ENCODE measurements around the gene ZNF695. TPM values are rescaled to one million over a fixed set of nuclear protein-coding genes. Genes with fewer than 3 reads are reported as not detected.

ZNF695 gene
- 9.4 TPM for polyA plus RNA-seq (2013, experiment 1 of 2)
- 10.3 TPM for polyA plus RNA-seq (2013, experiment 2 of 2)

GRCh38 chr1:247007511-247008405 is at the start of gene ZNF695:
ZNF695 (minus strand) TSS chr1:247008057; CDS start chr1:247007908, 149 bp downstream.
- Histone ChIP-seq H2AFZ (ENCODE audit: low read length) (peak within 1 kb of the TSS; percentile 97), H3K4ac (ENCODE audit: low read length) (no peak within 1 kb of the TSS), H3K18ac (ENCODE audit: low read length) (peak within 1 kb of the TSS; percentile 76), H4K91ac (ENCODE audit: low read depth, low read length, poor library complexity) (no peak within 1 kb of the TSS), H3K23ac (ENCODE audit: low read depth, low read length, poor library complexity) (peak within 1 kb of the TSS; percentile 68), H3K79me1 (ENCODE audit: low read depth, low read length) (peaks cover 2% of the 10 kb centered on the region), H2BK12ac (ENCODE audit: low read length) (peak within 1 kb of the TSS; percentile 58), H3K27me3 (ENCODE audit: control insufficient read depth in 3 of 3, insufficient read depth in 3 of 3, low read depth in 1 of 3, low read length in 3 of 3) (no peaks in the 10 kb centered on the region), H3K9ac (ENCODE audit: low read depth, low read length, poor library complexity) (peak within 1 kb of the TSS; percentile 95), H2BK120ac (ENCODE audit: low read depth, low read length) (no peak within 1 kb of the TSS), H3K9me3 (replicated peaks in 1 of 2; ENCODE audit: control insufficient read depth in 2 of 2, insufficient read depth in 1 of 2, low read depth in 1 of 2, low read length in 2 of 2) (peaks cover 4 to 46% of the 10 kb centered on the region in 2 donors), H3K36me3 (replicated peaks in 1 of 2; ENCODE audit: control insufficient read depth in 2 of 2, insufficient read depth in 2 of 2, low read length in 2 of 2) (peaks cover 2 to 26% of the 10 kb centered on the region in 2 donors), H2AK5ac (ENCODE audit: low read depth, low read length) (no peak within 1 kb of the TSS), H4K8ac (ENCODE audit: low read depth, low read length) (no peak within 1 kb of the TSS), H3K27ac (replicated peaks; ENCODE audit: low read length) (peak within 1 kb of the TSS; percentile 58), H3K4me3 (ENCODE audit: low read length in 2 of 2) (peak within 1 kb of the TSS; percentile 91 to 99), H3K4me1 (ENCODE audit: control insufficient read depth in 2 of 2, insufficient read depth in 1 of 2, low read depth in 1 of 2, low read length in 2 of 2) (no peaks in the 10 kb centered on the region), H2BK15ac (ENCODE audit: low read length) (no peak within 1 kb of the TSS), H3K14ac (ENCODE audit: low read length) (peak within 1 kb of the TSS; percentile 56), H2BK5ac (ENCODE audit: low read length) (peak within 1 kb of the TSS; percentile 75), H3K4me2 (ENCODE audit: insufficient read depth, low read length, poor library complexity, severe bottlenecking) (peak within 1 kb of the TSS; percentile 51)
- no CpG with 5 or more reads among the region's 58 CpGs for WGBS, 2 donors (ENCODE audit: extremely low coverage in 2 of 2, insufficient read length in 2 of 2, insufficient replicate concordance in 1 of 2)
- peak; percentile 94 for DNase-seq (ENCODE audit: low spot score)

- Histone ChIP-seq H3K79me1 (ENCODE audit: low read depth, low read length) (peaks cover 4% of the 10 kb centered on the region), H3K23ac (ENCODE audit: low read depth, low read length, poor library complexity) (no peak overlapping the region)
Observed at GRCh38 chr1:247056071-247056470, 48.2 kb upstream of the ZNF695 start.

GRCh38 chr1:247054992-247055415 is 47.1 kb upstream of the ZNF695 start:
- H3K23ac ChIP-seq (ENCODE audit: low read depth, low read length, poor library complexity): no peak overlapping the region
- no peak overlapping the region for H2BK12ac ChIP-seq (ENCODE audit: low read length)
- H3K4me2 ChIP-seq (ENCODE audit: insufficient read depth, low read length, poor library complexity, severe bottlenecking): no peak overlapping the region
- DNase-seq (ENCODE audit: low spot score): no peak
- H3K9ac ChIP-seq (ENCODE audit: low read depth, low read length, poor library complexity): no peak overlapping the region
- H3K27ac ChIP-seq (replicated peaks; ENCODE audit: low read length): no peak overlapping the region
- H3K27me3 ChIP-seq (ENCODE audit: control insufficient read depth in 3 of 3, insufficient read depth in 3 of 3, low read depth in 1 of 3, low read length in 3 of 3): no peaks in the 10 kb centered on the region
- H2BK120ac ChIP-seq (ENCODE audit: low read depth, low read length): no peak overlapping the region
- H4K8ac ChIP-seq (ENCODE audit: low read depth, low read length): no peak overlapping the region
- H2AFZ ChIP-seq (ENCODE audit: low read length): no peak overlapping the region
- no peak overlapping the region for H3K18ac ChIP-seq (ENCODE audit: low read length)
- H3K9me3 ChIP-seq (replicated peaks in 1 of 2; ENCODE audit: control insufficient read depth in 2 of 2, insufficient read depth in 1 of 2, low read depth in 1 of 2, low read length in 2 of 2): peaks cover 27 to 87% of the 10 kb centered on the region in 2 donors
- H2BK5ac ChIP-seq (ENCODE audit: low read length): no peak overlapping the region
- no peak overlapping the region for H4K91ac ChIP-seq (ENCODE audit: low read depth, low read length, poor library complexity)
- no peak overlapping the region for H2AK5ac ChIP-seq (ENCODE audit: low read depth, low read length)
- H2BK15ac ChIP-seq (ENCODE audit: low read length): no peak overlapping the region
- peak overlapping the region in 1 of 2 donors; percentile 30 for H3K4me3 ChIP-seq (ENCODE audit: low read length in 2 of 2)
- no peak overlapping the region for H3K4ac ChIP-seq (ENCODE audit: low read length)
- WGBS, 2 donors (ENCODE audit: extremely low coverage in 2 of 2, insufficient read length in 2 of 2, insufficient replicate concordance in 1 of 2): no CpG with 5 or more reads among the region's 2 CpGs
- H3K4me1 ChIP-seq (ENCODE audit: control insufficient read depth in 2 of 2, insufficient read depth in 1 of 2, low read depth in 1 of 2, low read length in 2 of 2): no peaks in the 10 kb centered on the region
- H3K36me3 ChIP-seq (replicated peaks in 1 of 2; ENCODE audit: control insufficient read depth in 2 of 2, insufficient read depth in 2 of 2, low read length in 2 of 2): peaks cover 0 to 4% of the 10 kb centered on the region in 2 donors
- peaks cover 4% of the 10 kb centered on the region for H3K79me1 ChIP-seq (ENCODE audit: low read depth, low read length)
- H3K14ac ChIP-seq (ENCODE audit: low read length): no peak overlapping the region

More at GRCh38 chr1:247056071-247056470, 48.2 kb upstream of the ZNF695 start:
- no peak overlapping the region for H3K14ac ChIP-seq (ENCODE audit: low read length)
- H2AK5ac ChIP-seq (ENCODE audit: low read depth, low read length): no peak overlapping the region
- no peak overlapping the region for H2AFZ ChIP-seq (ENCODE audit: low read length)
- no peaks in the 10 kb centered on the region for H3K27me3 ChIP-seq (ENCODE audit: control insufficient read depth in 3 of 3, insufficient read depth in 3 of 3, low read depth in 1 of 3, low read length in 3 of 3)
- H3K4me2 ChIP-seq (ENCODE audit: insufficient read depth, low read length, poor library complexity, severe bottlenecking): no peak overlapping the region
- no peak overlapping the region for H3K9ac ChIP-seq (ENCODE audit: low read depth, low read length, poor library complexity)
- H3K27ac ChIP-seq (replicated peaks; ENCODE audit: low read length): no peak overlapping the region
- H4K91ac ChIP-seq (ENCODE audit: low read depth, low read length, poor library complexity): no peak overlapping the region
- H3K4me3 ChIP-seq (ENCODE audit: low read length in 2 of 2): no peak overlapping the region
- H3K4ac ChIP-seq (ENCODE audit: low read length): no peak overlapping the region
- H3K9me3 ChIP-seq (replicated peaks in 1 of 2; ENCODE audit: control insufficient read depth in 2 of 2, insufficient read depth in 1 of 2, low read depth in 1 of 2, low read length in 2 of 2): peaks cover 27 to 90% of the 10 kb centered on the region in 2 donors
- no peak overlapping the region for H4K8ac ChIP-seq (ENCODE audit: low read depth, low read length)
- H2BK5ac ChIP-seq (ENCODE audit: low read length): no peak overlapping the region
- no peak overlapping the region for H2BK120ac ChIP-seq (ENCODE audit: low read depth, low read length)
- DNase-seq (ENCODE audit: low spot score): no peak
- H3K36me3 ChIP-seq (replicated peaks in 1 of 2; ENCODE audit: control insufficient read depth in 2 of 2, insufficient read depth in 2 of 2, low read length in 2 of 2): peaks cover 0 to 4% of the 10 kb centered on the region in 2 donors
- no peak overlapping the region for H3K18ac ChIP-seq (ENCODE audit: low read length)
- H2BK12ac ChIP-seq (ENCODE audit: low read length): no peak overlapping the region
- WGBS, 2 donors (ENCODE audit: extremely low coverage in 2 of 2, insufficient read length in 2 of 2, insufficient replicate concordance in 1 of 2): no CpG with 5 or more reads among the region's 2 CpGs
- H3K4me1 ChIP-seq (ENCODE audit: control insufficient read depth in 2 of 2, insufficient read depth in 1 of 2, low read depth in 1 of 2, low read length in 2 of 2): no peaks in the 10 kb centered on the region
- no peak overlapping the region for H2BK15ac ChIP-seq (ENCODE audit: low read length)

GRCh38 chr1:247047702-247048101 is 39.8 kb upstream of the ZNF695 start:
- Histone ChIP-seq H2BK12ac (ENCODE audit: low read length) (no peak overlapping the region), H3K27me3 (ENCODE audit: control insufficient read depth in 3 of 3, insufficient read depth in 3 of 3, low read depth in 1 of 3, low read length in 3 of 3) (no peaks in the 10 kb centered on the region), H2BK15ac (ENCODE audit: low read length) (no peak overlapping the region), H4K91ac (ENCODE audit: low read depth, low read length, poor library complexity) (no peak overlapping the region), H2AFZ (ENCODE audit: low read length) (no peak overlapping the region), H3K18ac (ENCODE audit: low read length) (no peak overlapping the region), H3K36me3 (replicated peaks in 1 of 2; ENCODE audit: control insufficient read depth in 2 of 2, insufficient read depth in 2 of 2, low read length in 2 of 2) (peaks cover 3 to 6% of the 10 kb centered on the region in 2 donors), H3K79me1 (ENCODE audit: low read depth, low read length) (peaks cover 6% of the 10 kb centered on the region), H3K4ac (ENCODE audit: low read length) (no peak overlapping the region), H3K14ac (ENCODE audit: low read length) (no peak overlapping the region), H2BK120ac (ENCODE audit: low read depth, low read length) (no peak overlapping the region), H3K4me2 (ENCODE audit: insufficient read depth, low read length, poor library complexity, severe bottlenecking) (no peak overlapping the region), H3K9me3 (replicated peaks in 1 of 2; ENCODE audit: control insufficient read depth in 2 of 2, insufficient read depth in 1 of 2, low read depth in 1 of 2, low read length in 2 of 2) (peaks cover 36 to 88% of the 10 kb centered on the region in 2 donors), H4K8ac (ENCODE audit: low read depth, low read length) (no peak overlapping the region), H3K27ac (replicated peaks; ENCODE audit: low read length) (no peak overlapping the region), H3K4me3 (ENCODE audit: low read length in 2 of 2) (no peak overlapping the region), H3K23ac (ENCODE audit: low read depth, low read length, poor library complexity) (no peak overlapping the region), H3K9ac (ENCODE audit: low read depth, low read length, poor library complexity) (no peak overlapping the region), H2BK5ac (ENCODE audit: low read length) (no peak overlapping the region), H2AK5ac (ENCODE audit: low read depth, low read length) (no peak overlapping the region), H3K4me1 (ENCODE audit: control insufficient read depth in 2 of 2, insufficient read depth in 1 of 2, low read depth in 1 of 2, low read length in 2 of 2) (no peaks in the 10 kb centered on the region)
- no peak for DNase-seq (ENCODE audit: low spot score)
- no CpG with 5 or more reads among the region's 2 CpGs for WGBS, 2 donors (ENCODE audit: extremely low coverage in 2 of 2, insufficient read length in 2 of 2, insufficient replicate concordance in 1 of 2)
